ENCODE data around the gene TM4SF18. TPM values are rescaled to one million over a fixed set of nuclear protein-coding genes. Genes with fewer than 3 reads are reported as not detected.
"Not testable (repeated sequence)": the region's sequence is repeated elsewhere in the genome, so short reads cannot be mapped to it uniquely, and the experiment has no call there.

The TM4SF18 gene
- total RNA-seq: not detected

GRCh38 chr3:149333176-149333859 is at the start of gene TM4SF18:
Gene TM4SF18, minus strand, starts transcription at chr3:149333636. Its CDS starts 254 bp downstream, at chr3:149333382.
- no peak within 1 kb of the TSS for H3K4me3 Mint-ChIP-seq
- DNase-seq: no peak
- no peaks in the 10 kb centered on the region for H3K4me1 Mint-ChIP-seq
- H3K9me3 Mint-ChIP-seq: no peaks in the 10 kb centered on the region
- H3K27me3 Mint-ChIP-seq: peaks cover 7% of the 10 kb centered on the region
- H3K27ac Mint-ChIP-seq: no peak within 1 kb of the TSS
- no peaks in the 10 kb centered on the region for H3K36me3 Mint-ChIP-seq

- Mint-ChIP-seq H3K9me3 (no peaks in the 10 kb centered on the region), H3K4me3 (no peak overlapping the region), H3K36me3 (no peaks in the 10 kb centered on the region), H3K4me1 (no peaks in the 10 kb centered on the region), H3K27me3 (peaks cover 3% of the 10 kb centered on the region), H3K27ac (no peak overlapping the region)
- DNase-seq: no peak
Observed at GRCh38 chr3:149382518-149382917, 49.1 kb upstream of the TM4SF18 start.

- no peak for DNase-seq
- Mint-ChIP-seq H3K36me3 (no peaks in the 10 kb centered on the region), H3K4me1 (no peaks in the 10 kb centered on the region), H3K27ac (no peak overlapping the region), H3K4me3 (no peak overlapping the region), H3K9me3 (no peaks in the 10 kb centered on the region), H3K27me3 (peaks cover 3% of the 10 kb centered on the region)
Observed at GRCh38 chr3:149382101-149382467, 48.6 kb upstream of the TM4SF18 start.

GRCh38 chr3:149381173-149382100 is 48.0 kb upstream of the TM4SF18 start:
- Mint-ChIP-seq H3K36me3 (no peaks in the 10 kb centered on the region), H3K27me3 (peaks cover 5% of the 10 kb centered on the region), H3K4me3 (no peak overlapping the region), H3K27ac (no peak overlapping the region), H3K4me1 (peaks cover 2% of the 10 kb centered on the region), H3K9me3 (no peaks in the 10 kb centered on the region)
- no peak for DNase-seq

- H3K36me3 Mint-ChIP-seq, H3K4me1 Mint-ChIP-seq, H3K9me3 Mint-ChIP-seq, DNase-seq, H3K4me3 Mint-ChIP-seq, H3K27ac Mint-ChIP-seq: not testable (repeated sequence)
- H3K27me3 Mint-ChIP-seq: peaks cover 12% of the 10 kb centered on the region
Observed at GRCh38 chr3:149380220-149380619, 46.8 kb upstream of the TM4SF18 start.

GRCh38 chr3:149378478-149379309 is 45.3 kb upstream of the TM4SF18 start:
- Mint-ChIP-seq H3K4me3 (no peak overlapping the region), H3K27me3 (peaks cover 12% of the 10 kb centered on the region), H3K27ac (no peak overlapping the region), H3K9me3 (no peaks in the 10 kb centered on the region), H3K36me3 (no peaks in the 10 kb centered on the region), H3K4me1 (peaks cover 2% of the 10 kb centered on the region)
- no peak for DNase-seq

GRCh38 chr3:149377408-149378364 is 44.2 kb upstream of the TM4SF18 start, which contains the start of gene TM4SF1:
Gene TM4SF1, minus strand, starts transcription at chr3:149377649. Its CDS starts 102 bp downstream, at chr3:149377547.
- H3K27me3 Mint-ChIP-seq: peaks cover 13% of the 10 kb centered on the region
- no peak for DNase-seq
- H3K27ac Mint-ChIP-seq: no peak within 1 kb of the TSS
- H3K4me3 Mint-ChIP-seq: no peak within 1 kb of the TSS
- H3K4me1 Mint-ChIP-seq: peaks cover 2% of the 10 kb centered on the region
- H3K9me3 Mint-ChIP-seq: no peaks in the 10 kb centered on the region
- H3K36me3 Mint-ChIP-seq: no peaks in the 10 kb centered on the region

GRCh38 chr3:149376718-149377407 is 43.4 kb upstream of the TM4SF18 start:
- peaks cover 2% of the 10 kb centered on the region for H3K4me1 Mint-ChIP-seq
- H3K4me3 Mint-ChIP-seq: no peak overlapping the region
- no peak overlapping the region for H3K27ac Mint-ChIP-seq
- DNase-seq: no peak
- no peaks in the 10 kb centered on the region for H3K9me3 Mint-ChIP-seq
- H3K27me3 Mint-ChIP-seq: peaks cover 15% of the 10 kb centered on the region
- no peaks in the 10 kb centered on the region for H3K36me3 Mint-ChIP-seq

GRCh38 chr3:149375501-149376196 is 42.2 kb upstream of the TM4SF18 start:
- H3K27me3 Mint-ChIP-seq: peaks cover 21% of the 10 kb centered on the region
- no peak overlapping the region for H3K4me3 Mint-ChIP-seq
- no peaks in the 10 kb centered on the region for H3K36me3 Mint-ChIP-seq
- no peaks in the 10 kb centered on the region for H3K9me3 Mint-ChIP-seq
- DNase-seq: no peak
- no peak overlapping the region for H3K27ac Mint-ChIP-seq
- peaks cover 2% of the 10 kb centered on the region for H3K4me1 Mint-ChIP-seq

- Mint-ChIP-seq H3K9me3 (no peaks in the 10 kb centered on the region), H3K36me3 (no peaks in the 10 kb centered on the region), H3K4me3 (no peak overlapping the region), H3K4me1 (peaks cover 2% of the 10 kb centered on the region), H3K27ac (no peak overlapping the region), H3K27me3 (peaks cover 21% of the 10 kb centered on the region)
- no peak for DNase-seq
Observed at GRCh38 chr3:149374793-149375500, 41.5 kb upstream of the TM4SF18 start.

- Mint-ChIP-seq H3K27ac (no peak overlapping the region), H3K36me3 (no peaks in the 10 kb centered on the region), H3K4me3 (no peak overlapping the region)
Observed at GRCh38 chr3:149374391-149374790, 41.0 kb upstream of the TM4SF18 start.

GRCh38 chr3:149373235-149374125 is 40.0 kb upstream of the TM4SF18 start:
- Mint-ChIP-seq H3K27ac (no peak overlapping the region), H3K27me3 (peaks cover 23% of the 10 kb centered on the region), H3K4me3 (no peak overlapping the region), H3K4me1 (peaks cover 2% of the 10 kb centered on the region), H3K9me3 (no peaks in the 10 kb centered on the region), H3K36me3 (no peaks in the 10 kb centered on the region)
- DNase-seq: no peak

More at GRCh38 chr3:149374391-149374790, 41.0 kb upstream of the TM4SF18 start:
- DNase-seq: no peak
- Mint-ChIP-seq H3K27me3 (peaks cover 21% of the 10 kb centered on the region), H3K9me3 (no peaks in the 10 kb centered on the region), H3K4me1 (peaks cover 2% of the 10 kb centered on the region)

All from activated naive CD8-positive, alpha-beta T cell treated with anti-CD3 and anti-CD28 coated beads for 36 hours (primary cell).